GM12801 (cell line): ENCODE results near the gene PHC2.

ENCODE experiments used
- TF ChIP-seq, protein P1 (sequence below): IDR thresholded peaks from one replicate; pipeline ENCODE4 v1.5.1; 2011; ENCODE audit warnings: control low read depth; ENCODE audit not compliant: insufficient read length; ENCODE audit errors: extremely low read depth

Gene PHC2

DNA sequence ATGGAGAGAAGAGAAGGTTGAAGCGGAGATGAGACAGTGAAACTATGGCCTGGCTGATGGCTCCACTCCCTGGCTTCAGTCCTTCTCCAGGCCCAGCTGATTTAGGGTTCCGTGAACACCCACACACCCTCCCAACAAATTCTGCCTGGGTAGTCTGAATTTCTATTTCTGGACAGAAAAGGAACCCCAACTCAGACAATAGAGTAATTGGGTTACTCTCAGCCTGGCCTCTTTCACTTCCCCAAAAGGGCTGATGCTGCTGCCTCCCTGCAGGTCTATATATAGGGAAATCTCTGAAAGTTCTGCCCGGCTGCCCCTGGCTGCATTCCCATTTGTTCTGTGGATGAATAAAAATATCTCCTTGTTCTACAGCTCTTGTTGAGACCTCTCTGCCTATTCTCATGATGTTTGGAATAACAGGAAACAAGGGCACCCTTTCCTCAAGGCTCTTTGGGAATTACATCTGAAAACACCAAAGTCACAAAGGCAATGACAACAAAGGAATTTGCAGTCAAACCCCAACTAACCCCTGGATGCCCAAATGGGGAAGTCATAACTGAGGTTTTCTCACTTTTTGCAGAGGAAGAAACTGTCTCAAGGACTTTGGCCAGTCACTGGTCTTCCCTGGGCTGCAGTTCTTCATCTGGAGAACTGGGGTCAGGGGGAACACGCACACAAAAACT lies 30.2 kb upstream of the PHC2 start:
- TF ChIP-seq, protein P1, sequence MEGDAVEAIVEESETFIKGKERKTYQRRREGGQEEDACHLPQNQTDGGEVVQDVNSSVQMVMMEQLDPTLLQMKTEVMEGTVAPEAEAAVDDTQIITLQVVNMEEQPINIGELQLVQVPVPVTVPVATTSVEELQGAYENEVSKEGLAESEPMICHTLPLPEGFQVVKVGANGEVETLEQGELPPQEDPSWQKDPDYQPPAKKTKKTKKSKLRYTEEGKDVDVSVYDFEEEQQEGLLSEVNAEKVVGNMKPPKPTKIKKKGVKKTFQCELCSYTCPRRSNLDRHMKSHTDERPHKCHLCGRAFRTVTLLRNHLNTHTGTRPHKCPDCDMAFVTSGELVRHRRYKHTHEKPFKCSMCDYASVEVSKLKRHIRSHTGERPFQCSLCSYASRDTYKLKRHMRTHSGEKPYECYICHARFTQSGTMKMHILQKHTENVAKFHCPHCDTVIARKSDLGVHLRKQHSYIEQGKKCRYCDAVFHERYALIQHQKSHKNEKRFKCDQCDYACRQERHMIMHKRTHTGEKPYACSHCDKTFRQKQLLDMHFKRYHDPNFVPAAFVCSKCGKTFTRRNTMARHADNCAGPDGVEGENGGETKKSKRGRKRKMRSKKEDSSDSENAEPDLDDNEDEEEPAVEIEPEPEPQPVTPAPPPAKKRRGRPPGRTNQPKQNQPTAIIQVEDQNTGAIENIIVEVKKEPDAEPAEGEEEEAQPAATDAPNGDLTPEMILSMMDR: no peak

DNA sequence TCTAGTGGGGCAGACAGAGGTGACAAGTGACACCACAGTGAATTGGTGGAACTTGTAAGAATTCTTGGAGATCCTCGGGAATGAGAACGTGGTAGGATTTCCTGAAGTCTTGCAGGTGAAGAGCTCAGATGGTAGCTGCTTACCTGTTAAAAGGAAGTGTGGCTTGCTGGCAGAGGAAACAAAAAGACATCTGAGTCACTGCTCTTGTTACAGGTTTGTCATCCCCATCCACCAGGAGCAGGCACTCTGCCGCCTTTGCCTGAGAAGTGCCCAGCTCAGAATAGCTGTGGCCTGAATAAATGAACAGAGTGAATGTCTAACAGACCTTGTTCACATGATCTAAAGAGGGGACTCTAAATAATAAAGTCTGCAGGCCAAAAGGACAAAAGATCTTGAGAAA lies 29.2 kb upstream of the PHC2 start:
- TF ChIP-seq, protein P1: no peak

DNA sequence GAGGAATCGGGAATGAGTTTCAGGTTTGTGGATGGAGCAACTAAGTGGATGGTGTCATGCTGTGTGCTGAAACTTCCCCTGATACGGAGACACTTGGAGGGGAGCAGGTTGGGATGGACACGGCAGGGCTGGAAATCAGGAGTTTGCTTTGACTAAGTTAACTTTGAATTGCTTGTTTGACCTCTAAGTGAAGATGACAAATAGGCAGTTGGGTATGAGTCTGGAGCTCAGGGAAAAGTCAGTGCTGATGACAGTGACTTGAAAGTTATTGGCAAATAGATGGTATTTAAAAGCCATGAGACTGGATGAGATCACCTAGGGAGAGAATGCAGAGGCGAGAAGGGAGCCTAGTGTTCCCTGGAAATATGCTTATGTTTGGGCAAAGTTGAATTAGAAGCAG lies 28.8 kb upstream of the PHC2 start:
- TF ChIP-seq, protein P1: no peak

DNA sequence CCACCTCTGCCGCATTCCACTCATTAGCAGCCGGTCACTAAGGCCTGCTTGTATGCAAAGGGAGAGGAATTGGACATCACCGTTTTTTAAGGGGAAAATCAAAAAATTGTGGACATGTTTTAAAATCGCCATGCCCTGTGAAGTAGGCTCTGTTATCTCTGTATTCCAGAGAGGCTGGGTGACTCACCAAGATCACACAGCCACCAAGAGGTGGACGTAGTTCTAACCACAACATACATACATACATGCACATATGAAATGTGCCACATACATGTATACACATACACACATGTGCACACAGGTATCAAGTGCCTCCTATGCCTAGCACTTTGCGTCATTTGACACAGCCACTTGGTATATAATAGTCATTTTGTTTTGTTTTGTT lies 25.6 kb upstream of the PHC2 start:
- TF ChIP-seq, protein P1: no peak

DNA sequence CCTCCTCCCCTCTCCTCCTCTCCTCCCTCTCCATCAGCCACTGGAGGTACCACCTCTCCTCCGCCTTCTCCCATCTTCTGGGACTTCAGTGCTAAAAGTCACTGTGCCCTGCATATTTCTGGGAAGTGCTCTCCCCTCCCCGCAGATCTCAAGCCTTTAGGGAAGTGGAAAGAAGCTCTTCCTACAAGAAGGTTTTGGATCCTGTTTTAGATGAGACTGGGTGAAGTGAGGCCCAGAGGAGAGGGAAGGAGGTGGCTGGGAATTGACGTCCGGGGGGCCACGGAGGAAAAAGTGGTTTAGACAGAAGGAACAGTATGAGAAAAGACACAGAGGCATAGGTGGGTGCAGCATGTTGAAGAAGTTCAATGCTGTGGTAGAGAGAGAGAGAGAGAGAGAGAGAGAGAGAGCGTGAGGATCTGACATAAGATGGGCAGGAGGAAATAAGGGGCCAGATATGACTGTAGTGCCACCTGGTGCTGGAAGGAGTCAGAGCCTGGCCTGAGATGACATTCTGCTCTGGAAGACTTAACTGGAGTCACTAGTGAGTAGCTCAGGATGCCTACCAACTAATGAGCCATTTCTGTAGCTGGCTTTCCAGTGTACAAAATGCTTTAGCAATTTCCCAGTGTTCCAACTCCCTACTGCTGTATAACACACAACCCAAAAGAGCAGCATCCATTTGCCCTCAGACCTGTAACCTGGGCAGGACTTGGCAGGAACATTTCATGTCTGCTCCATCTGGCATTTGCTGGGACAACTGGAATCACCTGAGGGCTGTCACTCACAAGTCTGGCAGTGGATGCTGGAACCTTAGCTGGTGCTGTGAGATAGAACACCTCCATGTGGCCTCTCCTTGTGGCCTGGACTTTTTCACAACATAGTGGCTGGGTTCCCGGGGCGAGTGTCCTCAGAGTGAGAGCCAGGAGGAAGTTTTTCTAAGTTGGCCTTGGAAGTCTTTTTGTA lies 24.9 kb upstream of the PHC2 start:
- TF ChIP-seq, protein P1: no peak

DNA sequence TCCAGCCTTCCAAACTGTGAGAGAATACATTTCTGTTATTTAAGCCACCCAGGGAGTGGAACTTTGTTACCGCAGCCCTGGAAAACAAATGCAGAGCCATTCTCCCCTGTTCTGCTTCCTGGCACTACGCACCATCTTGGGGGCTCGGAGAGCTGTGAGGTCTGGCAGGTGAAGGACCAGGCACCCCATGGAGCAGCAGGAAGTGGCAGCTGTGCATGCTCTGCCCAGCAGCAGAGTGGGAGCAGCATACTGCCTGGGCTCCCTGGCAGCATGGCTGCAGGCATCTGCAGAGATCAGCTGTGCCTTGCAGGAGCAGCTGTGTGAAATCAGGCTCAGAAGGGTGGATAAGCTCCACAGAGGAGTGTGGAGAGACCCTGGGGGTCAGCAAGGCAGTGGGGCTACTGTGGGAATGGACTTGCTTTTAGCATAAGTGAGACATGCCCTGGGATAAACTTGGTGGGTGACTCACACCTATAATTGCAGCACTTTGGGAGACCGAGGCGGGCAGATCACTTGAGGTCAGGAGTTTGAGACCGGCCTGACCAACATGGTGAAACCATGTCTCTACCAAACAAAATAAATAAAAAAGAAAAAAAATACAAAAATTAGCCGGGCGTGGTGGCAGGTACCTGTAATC lies 23.9 kb upstream of the PHC2 start:
- TF ChIP-seq, protein P1: no peak

DNA sequence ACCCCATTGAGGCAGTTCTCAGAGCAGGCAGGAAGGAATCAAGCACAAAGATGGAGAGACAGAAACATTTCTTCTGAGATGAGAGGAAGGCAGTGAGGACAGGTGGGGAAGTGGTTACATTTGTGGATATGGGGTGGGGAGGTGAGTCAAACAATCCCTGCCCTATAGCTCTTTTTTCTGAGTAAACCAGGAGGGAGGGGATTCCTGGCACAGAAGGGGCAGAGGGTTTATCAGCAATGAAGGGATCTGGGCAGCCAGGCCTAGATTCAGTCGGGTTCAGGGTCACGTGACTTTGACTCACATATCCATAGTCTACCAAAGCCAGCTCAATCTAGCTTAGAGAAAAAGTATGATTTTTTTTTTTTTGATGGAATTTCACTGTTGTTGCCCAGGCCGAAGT lies 15.7 kb upstream of the PHC2 start:
- TF ChIP-seq, protein P1: no peak
